ENCODE measurements around the gene WASL.

- TF ChIP-seq CTCF (optimal IDR thresholded peaks at IDR 0.05 in 1 of 3, IDR thresholded peaks at IDR 0.05 in 1 of 3, conservative IDR thresholded peaks at IDR 0.05 in 1 of 3; ENCODE audit: extremely low read depth in 1 of 3, insufficient read depth in 2 of 3, low read length in 3 of 3): no peak
- TF ChIP-seq EZH2 (IDR thresholded peaks at IDR 0.05; ENCODE audit: low read length): no peak
Measured at GRCh38 chr7:123666492-123666891, 82.3 kb downstream of the WASL start.
